Smooth muscle cell (in vitro differentiated cells): ENCODE data around the gene DOCK4. TPM values are rescaled to one million over a fixed set of nuclear protein-coding genes. Genes with fewer than 3 reads are reported as not detected.

Experiments used
- DNase-seq: peaks from one replicate; lab custom pipeline; 2025; ENCODE audit not compliant: unreplicated experiment; lab: John Stamatoyannopoulos, UW
- H2AFZ ChIP-seq: fragments of 200-600 bp; sonication (generic); 2 replicates; pipeline ENCODE4 v1.6.0; 2016; ENCODE audit warnings: antibody characterized with exemption, low read depth, mild to moderate bottlenecking
- H3F3A ChIP-seq: fragments of 200-600 bp; sonication (generic); 2 replicates; pipeline ENCODE4 v1.6.0; 2017; ENCODE audit warnings: antibody characterized with exemption, low read depth
- H3K27ac ChIP-seq: fragments of 200-600 bp; sonication (generic); 2 replicates; pipeline ENCODE4 v1.5.1; 2016; ENCODE audit warnings: low read depth, mild to moderate bottlenecking
- H3K27me3 ChIP-seq: fragments of 200-600 bp; sonication (generic); 2 replicates; pipeline ENCODE4 v1.6.1; 2016; ENCODE audit warnings: low read depth, mild to moderate bottlenecking
- H3K36me3 ChIP-seq: fragments of 200-600 bp; sonication (generic); 2 replicates; pipeline ENCODE4 v1.5.1; 2016; ENCODE audit warnings: low read depth
- H3K4me1 ChIP-seq: fragments of 200-600 bp; sonication (generic); 2 replicates; pipeline ENCODE4 v1.5.1; 2016; ENCODE audit warnings: low read depth
- H3K4me2 ChIP-seq: fragments of 200-600 bp; sonication (generic); 2 replicates; pipeline ENCODE4 v1.6.0; 2016; ENCODE audit warnings: mild to moderate bottlenecking
- H3K4me3 ChIP-seq: fragments of 200-600 bp; sonication (generic); 2 replicates; pipeline ENCODE4 v1.5.1; 2016; ENCODE audit warnings: mild to moderate bottlenecking
- H3K79me2 ChIP-seq: fragments of 200-600 bp; sonication (generic); 2 replicates; pipeline ENCODE4 v1.6.0; 2016; ENCODE audit warnings: low read depth, mild to moderate bottlenecking
- H3K9ac ChIP-seq: fragments of 200-600 bp; sonication (generic); 2 replicates; pipeline ENCODE4 v1.6.0; 2016; ENCODE audit warnings: low read depth
- H3K9me3 ChIP-seq: fragments of 200-600 bp; sonication (generic); replicated peaks from 2 replicates; pipeline ENCODE4 v1.5.1; 2016; ENCODE audit warnings: low read depth
- H4K20me1 ChIP-seq: fragments of 200-600 bp; sonication (generic); 2 replicates; pipeline ENCODE4 v1.6.0; 2016; ENCODE audit warnings: low read depth
- CTCF ChIP-seq: fragments of 200-600 bp; sonication (generic); IDR thresholded peaks from 2 replicates; pipeline ENCODE4 v1.5.1; 2017; ENCODE audit warnings: borderline replicate concordance, mild to moderate bottlenecking, antibody characterized with exemption; ENCODE audit not compliant: insufficient read depth, poor library complexity, severe bottlenecking
- WGBS: methylation state at CpG from one replicate; pipeline ENCODE4 v1.1.7; 2016; ENCODE audit warnings: low lambda C conversion rate; 5-methylcytosine and 5-hydroxymethylcytosine counted together
- polyA plus RNA-seq: library from polyadenylated mRNA; unstranded; fragments of >200 nt; fragmentation: Nextera tagmentation; extraction: Ambion mirVana; gene quantifications from 2 replicates; pipeline ENCODE4 v1.2.1, GENCODE V29; 2016
- total RNA-seq: library from RNA; depleted of rRNA; stranded (reverse); fragments of >200 nt; gene quantifications from 2 replicates; pipeline ENCODE4 v1.2.3, GENCODE V29; 2014

DOCK4 gene
- total and polyA plus RNA-seq, 2 experiments from 2014 or later = 7.4 to 20.5 TPM

- Histone ChIP-seq H3K36me3 (no peaks in the 10 kb centered on the region), H3K4me2 (no peak overlapping the region), H3K79me2 (peaks cover 25% of the 10 kb centered on the region), H3K4me3 (no peak overlapping the region), H2AFZ (no peak overlapping the region), H3K27me3 (no peaks in the 10 kb centered on the region), H3K9me3 (no peaks in the 10 kb centered on the region), H3K27ac (no peak overlapping the region), H3F3A (no peaks in the 10 kb centered on the region), H4K20me1 (no peaks in the 10 kb centered on the region), H3K4me1 (peaks cover 6% of the 10 kb centered on the region), H3K9ac (no peak overlapping the region)
- TF ChIP-seq CTCF = no peak
- DNase-seq = no peak
- whole genome bisulfite sequencing = 79% methylated on average over 3 of the region's 3 CpGs
These were observed 68.8 kb downstream of the DOCK4 start for GRCh38 chr7:112137141-112138101.

- DNase-seq = no peak
- Histone ChIP-seq H3K4me3 (no peak overlapping the region), H3K79me2 (peaks cover 25% of the 10 kb centered on the region), H3K4me2 (no peak overlapping the region), H3K27ac (no peak overlapping the region), H3K4me1 (peaks cover 14% of the 10 kb centered on the region), H3K9me3 (no peaks in the 10 kb centered on the region), H2AFZ (no peak overlapping the region), H3K27me3 (no peaks in the 10 kb centered on the region), H3K36me3 (no peaks in the 10 kb centered on the region), H3K9ac (no peak overlapping the region), H4K20me1 (no peaks in the 10 kb centered on the region), H3F3A (no peaks in the 10 kb centered on the region)
- no peak for TF ChIP-seq CTCF
- WGBS = 88% methylated on average over 4 of the region's 4 CpGs
These were observed 69.8 kb downstream of the DOCK4 start for GRCh38 chr7:112136271-112137008.

- 87% methylated on average over 1 of the region's 1 CpG for WGBS
- no peak for DNase-seq
- H3K27ac ChIP-seq = no peak overlapping the region
- H3K27me3 ChIP-seq = no peaks in the 10 kb centered on the region
- no peak overlapping the region for H3K4me3 ChIP-seq
- peaks cover 14% of the 10 kb centered on the region for H3K4me1 ChIP-seq
- H3K9ac ChIP-seq = no peak overlapping the region
- no peak overlapping the region for H3K4me2 ChIP-seq
- no peaks in the 10 kb centered on the region for H3K9me3 ChIP-seq
- TF ChIP-seq CTCF = no peak
- H3K36me3 ChIP-seq = no peaks in the 10 kb centered on the region
- peaks cover 25% of the 10 kb centered on the region for H3K79me2 ChIP-seq
- H4K20me1 ChIP-seq = no peaks in the 10 kb centered on the region
- no peak overlapping the region for H2AFZ ChIP-seq
- no peaks in the 10 kb centered on the region for H3F3A ChIP-seq
These were observed 70.4 kb downstream of the DOCK4 start for GRCh38 chr7:112135815-112136214.
